Nucleus accumbens (tissue), 56 donors: ENCODE measurements around the gene PDE9A.
"Not testable (repeated sequence)": the region's sequence is repeated elsewhere in the genome, so short reads cannot be mapped to it uniquely, and the experiment has no call there.

Experiments used
- DNase-seq, 56 donors: peaks; one replicate each; lab custom pipeline; 2025; lab: John Stamatoyannopoulos, UW

PDE9A gene

DNA sequence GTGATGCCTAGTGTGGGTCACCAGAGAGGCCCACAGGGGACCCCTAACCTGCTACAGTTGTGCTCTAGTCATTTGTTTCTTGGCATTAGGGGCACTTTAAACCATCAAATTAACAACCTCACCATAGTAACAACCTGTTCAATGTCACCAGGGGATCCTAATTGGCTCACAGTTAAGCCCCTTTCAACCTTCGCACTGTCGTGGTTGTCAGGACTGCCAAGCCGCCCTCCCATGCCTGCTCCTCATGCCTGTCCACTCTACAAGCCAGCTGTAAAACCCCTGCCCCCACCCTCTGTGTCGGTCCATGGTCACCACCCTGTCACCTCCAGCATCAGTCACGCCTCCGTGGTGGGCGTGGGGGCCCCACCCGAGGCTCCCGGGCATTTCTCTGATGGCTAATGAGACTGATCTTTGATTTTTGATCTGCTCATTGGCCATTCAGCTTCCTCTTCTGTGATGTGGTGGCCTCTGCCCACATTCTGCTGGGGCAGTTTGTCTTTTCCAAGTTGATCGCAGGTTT, 129.4 kb downstream of the PDE9A start:
- no peak for DNase-seq

DNA sequence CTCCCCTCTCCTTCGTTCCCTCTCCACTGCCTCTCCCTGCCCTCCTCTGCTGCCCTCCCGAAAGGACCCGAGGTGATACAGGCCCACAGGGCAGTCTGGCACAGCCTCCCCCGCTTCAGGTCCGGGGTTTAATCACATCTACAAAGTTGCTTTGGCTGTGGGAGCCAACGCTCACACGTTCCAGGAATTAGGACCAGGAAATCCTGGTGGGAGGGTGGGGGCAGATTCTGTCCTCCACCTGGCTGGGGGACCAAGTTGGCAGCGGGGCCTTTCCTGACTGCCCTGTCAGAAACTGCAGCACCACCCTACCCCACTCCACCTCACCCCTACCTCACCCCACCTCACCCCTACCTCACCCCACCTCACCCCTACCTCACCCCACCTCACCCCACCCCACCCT, 130.9 kb downstream of the PDE9A start:
- no peak for DNase-seq

DNA sequence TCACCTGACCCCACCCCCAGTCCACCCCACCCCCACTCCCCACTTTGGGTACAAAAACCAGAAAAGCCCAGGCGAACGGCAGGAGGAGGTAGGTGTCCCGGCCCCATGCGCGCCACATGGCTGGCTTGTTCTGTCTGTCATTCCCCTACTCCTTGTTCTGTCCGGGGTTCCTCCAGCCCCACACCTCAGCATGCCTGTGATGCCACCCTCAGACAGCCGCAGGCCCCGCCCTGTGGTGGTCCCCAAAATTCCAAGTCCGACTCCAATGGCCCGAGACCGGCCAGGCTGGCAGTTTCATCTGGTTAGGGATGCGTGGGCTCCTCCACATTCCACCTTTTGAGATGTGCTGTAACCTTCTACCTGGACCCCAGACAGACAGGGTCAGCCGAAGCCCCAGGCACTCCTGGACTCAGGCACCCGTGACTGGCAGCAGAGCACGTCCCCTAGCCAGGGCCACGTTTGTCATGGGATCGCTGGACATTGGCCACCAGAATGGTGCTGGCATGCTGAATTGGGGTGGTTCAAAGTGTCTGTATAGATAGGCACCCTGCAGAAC, 131.6 kb downstream of the PDE9A start:
- no peak for DNase-seq

DNA sequence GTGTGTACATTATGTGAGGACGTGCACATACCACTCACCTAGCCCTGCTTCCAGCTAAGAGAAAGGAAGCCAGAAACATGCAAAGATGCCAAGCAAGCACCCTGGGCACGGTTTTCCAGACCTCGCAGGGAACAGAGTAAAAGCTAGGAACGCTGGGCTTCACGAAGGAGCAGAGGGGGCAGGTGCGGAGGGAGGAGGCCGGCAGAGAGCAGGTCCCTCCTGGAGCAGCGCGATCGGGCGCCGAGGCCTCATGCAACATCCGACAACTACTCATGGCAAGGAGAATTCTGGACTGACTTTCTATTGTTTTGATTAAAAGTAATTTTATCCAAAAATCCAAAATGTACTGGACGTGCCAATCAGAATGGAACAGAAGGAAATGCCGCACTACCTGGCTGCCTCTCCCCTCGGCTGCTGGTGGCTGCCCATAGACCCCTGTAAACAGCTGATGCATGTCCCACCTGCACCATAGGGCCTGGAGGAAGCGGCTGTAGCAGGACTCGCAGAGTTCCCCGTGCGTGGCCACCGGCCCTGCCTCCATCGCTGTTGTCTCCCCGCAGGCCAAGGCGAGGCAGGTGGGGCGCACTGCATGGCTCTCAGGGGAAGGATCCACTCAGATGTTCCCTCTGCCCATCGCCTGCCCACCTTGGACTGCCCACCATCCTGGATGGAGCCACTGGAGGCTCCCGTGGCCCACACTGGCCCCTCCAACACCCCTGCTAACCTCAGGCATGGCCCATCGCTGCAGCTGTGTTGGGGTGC, 132.4 kb downstream of the PDE9A start:
- no peak for DNase-seq

DNA sequence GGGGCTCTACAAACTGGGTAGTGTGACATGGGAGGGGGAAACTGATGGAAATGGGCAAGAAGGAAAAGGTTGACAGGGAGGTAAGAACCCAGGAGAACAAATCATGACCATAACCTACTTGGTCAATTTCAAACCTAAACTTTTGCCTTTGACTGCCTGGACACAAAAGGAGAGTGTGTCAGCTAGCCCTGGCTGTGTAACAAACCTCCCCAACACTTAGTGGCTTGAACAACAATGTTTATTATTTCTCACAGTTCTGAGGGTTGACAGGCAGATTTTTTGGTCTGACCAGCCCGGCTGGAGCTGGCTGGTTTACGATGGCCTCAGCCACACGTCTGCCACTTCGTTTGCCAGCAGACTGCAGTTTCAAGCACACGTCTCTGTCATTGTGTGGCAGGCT, 133.5 kb downstream of the PDE9A start:
- no peak for DNase-seq

DNA sequence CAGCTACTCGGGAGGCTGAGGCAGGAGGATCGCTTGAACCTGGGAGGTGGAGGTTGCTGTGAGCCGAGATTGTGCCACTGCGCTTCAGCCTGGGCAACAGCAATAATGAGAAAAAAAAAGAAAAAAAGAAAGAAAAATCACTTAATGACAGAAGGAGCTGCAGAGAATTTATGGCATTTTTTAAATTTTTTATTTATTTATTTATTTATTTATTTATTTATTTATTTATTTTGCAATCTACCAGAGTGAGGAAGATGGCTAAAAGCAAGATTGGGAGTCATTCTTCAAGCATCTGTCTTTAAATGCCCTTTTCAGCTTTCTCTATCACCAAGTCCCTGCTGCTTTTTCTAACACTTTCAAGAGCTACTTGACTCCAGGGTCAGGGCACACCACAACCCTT, 134.2 kb downstream of the PDE9A start:
- DNase-seq, result no peak

DNA sequence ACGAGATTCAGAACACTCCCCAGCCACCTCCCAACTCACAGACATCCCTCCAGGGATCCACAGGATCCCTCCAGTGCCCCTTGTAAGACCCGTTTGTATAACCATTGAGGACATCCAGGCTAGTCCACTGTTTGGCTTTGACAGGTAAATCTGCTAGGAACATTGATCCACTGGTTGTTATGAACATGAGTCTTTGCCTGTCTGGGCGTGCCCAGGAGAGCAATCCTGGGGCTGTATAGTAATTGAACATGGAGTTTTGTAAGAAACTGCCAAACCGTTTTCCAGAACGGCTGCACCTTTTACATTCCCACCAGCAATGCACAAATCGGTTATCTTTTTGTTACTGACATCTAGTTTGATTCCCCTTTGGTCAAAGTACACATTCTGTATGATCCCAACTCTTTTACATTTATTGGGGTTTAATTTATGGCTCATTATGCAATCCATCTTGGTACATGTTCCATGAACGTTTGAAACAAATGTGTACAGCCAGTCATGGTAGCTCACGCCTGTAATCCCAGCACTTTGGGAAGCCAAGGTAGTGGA, 137.2 kb downstream of the PDE9A start:
- no peak for DNase-seq

DNA sequence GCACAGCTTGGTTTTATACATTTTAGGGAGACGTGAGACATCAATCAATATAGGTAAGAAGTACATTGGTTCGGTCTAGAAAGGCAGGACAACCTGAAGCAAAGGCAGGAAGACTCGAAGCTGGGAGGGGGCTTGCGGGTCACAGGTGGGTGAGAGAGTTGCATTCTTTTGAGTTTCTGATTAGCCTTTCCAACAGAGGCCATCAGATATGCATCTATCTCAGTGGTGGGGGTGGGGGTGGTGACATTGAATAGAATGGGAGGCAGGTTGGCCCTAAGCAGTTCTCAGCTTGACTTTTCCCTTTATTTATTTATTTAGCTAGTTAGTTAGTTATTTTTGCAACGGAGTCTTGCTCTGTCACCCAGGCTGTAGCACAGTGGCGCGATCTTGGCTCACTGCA, 140.4 kb downstream of the PDE9A start:
- DNase-seq, result no peak

DNA sequence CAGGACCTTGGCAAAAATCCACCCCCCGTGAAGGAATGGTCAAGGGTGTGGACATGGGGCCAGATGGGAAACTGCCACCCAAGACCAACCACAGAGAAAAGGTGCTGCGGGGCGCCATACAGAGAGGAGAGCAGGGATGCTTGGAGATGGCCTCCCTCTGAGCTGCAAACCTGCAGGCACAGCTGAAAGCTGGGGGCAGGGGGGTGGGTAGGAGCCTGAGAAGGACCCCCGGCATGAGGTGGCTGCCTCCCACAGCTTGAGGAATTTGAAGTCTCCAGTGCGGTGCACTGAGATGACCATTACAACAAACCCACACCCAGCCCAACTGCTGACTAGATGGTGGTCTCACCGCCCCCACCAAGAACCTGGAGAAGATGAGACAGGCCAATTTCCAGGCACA, 141.1 kb downstream of the PDE9A start:
- no peak for DNase-seq

DNA sequence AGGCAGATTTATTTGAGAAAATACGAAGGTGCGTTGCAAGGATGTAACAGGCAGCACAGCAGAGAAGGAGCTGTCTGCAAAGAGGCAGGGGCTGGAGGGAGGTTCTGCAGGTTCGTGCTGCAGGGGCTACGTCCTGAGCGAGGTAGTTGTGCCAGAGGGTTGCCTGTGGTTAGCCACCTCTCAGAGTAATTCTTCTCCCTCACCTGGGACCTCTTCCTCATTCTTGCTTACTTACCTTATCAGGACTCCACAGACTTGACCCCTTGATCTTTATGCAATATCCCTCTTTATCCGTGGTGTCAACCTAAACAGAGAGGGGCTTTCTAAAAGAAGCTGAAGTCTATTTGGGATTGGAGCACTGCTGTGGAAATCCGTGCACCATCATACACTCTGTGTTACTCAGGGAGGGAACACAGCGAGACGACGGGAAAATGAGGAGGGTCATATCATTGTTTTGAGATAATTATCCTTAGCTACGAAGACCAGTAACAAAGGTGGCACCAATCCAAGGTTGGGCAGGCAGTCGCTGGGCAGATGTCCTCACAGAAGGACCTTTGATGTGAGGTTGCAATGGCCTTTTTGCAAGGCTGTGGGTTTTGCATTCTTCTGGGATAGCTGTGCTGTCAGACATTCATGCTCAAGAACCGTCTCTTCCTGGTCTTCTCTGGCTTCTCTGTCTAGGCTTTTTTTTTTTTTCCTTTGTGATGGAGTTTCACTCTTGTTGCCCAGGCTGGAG, 143.1 kb downstream of the PDE9A start:
- no peak for DNase-seq

DNA sequence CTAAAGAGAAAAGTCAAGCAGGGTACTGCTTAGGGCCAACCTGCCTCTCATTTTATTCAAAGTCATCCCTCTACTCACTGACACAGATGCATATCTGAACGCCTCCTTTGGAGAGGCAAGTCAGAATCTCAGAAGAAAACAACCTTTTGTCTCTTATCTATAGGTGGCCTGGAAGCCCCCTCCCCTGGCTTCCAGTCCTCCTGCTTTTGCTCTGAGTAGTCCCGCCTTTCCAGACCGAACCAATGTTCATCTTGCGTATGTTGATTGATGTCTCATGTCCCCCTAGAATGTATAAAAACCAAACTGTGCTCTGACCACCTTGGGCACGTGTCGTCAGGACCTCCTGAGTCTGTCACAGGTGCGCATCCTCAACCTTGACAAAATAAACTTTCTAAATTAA, 144.1 kb downstream of the PDE9A start:
- no peak for DNase-seq

DNA sequence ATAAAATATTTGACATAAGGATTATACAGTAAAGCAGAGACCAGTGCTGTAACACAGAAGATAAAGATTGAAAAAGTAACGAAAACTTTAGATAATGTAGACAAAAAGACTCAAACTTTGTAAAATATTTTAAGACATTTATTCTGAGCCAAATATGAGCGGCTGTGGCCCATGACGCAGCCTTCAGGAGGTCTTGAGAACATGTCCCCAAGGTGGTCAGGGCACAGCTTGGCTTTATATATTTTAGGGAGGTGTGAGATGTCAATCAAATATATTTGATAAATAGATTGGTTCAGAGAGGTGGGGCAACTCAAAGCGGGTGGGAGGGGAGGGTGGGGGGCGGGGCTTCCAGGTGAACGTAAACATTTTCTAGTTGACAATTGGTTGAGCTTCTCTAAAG, 144.7 kb downstream of the PDE9A start:
- no peak for DNase-seq

DNA sequence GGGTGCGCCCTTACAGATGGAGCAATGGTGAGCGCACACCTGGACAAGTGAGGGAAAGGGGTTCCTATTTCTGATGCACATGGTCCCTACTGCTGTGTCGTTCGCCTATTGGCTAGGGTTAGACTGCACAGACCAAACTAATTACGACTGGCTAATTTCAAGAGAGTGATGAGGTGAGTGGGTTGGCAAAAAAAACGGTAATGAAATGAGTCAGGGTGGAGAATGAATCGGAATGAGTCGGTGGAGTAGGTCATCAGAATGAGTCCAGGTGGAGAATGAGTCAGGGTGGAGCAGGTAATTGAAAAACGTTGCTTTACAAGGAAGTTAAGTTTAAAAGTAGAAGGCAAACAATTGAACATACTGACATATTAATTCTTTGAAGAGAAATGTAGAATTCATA, 146.1 kb downstream of the PDE9A start:
- DNase-seq, result no peak

DNA sequence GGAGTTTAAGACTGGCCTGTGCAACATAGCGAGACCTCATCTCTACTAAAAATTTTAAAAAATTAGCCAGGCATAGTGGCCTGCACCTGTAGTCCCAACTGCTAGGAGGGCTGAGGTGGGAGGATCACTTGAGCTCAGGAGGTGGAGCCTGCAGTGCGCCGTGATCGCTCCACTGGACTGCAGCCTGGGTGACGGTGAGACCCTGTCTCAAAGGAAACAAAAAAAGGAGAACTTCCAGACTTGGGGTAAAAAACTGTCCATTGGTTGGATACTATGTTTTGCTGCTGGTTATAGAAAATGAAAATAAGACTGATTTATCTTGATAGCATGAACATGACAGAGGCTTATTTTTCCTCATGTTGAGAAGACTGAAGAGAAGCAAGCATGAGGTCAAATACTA, 146.5 kb downstream of the PDE9A start:
- no peak for DNase-seq

DNA sequence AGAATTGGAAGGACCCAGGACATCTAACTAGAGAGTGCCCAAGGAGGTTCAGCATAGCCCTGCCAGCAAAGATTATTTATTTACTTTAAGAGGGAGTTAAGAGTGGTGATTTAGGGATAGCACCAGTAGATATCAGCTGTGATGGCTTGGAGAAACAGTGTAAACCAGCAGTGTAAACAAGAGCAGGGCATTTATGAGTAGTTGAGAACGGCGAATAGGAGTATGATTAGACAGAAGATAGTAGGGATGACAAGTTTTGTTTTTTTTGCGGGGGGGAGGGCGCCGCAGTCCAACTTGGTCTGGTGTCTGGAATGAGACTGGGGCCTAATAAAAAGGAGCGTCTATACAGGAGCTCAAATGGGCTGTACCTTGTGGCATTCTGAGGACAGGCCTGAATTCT, 148.2 kb downstream of the PDE9A start:
- not testable (repeated sequence) for DNase-seq

DNA sequence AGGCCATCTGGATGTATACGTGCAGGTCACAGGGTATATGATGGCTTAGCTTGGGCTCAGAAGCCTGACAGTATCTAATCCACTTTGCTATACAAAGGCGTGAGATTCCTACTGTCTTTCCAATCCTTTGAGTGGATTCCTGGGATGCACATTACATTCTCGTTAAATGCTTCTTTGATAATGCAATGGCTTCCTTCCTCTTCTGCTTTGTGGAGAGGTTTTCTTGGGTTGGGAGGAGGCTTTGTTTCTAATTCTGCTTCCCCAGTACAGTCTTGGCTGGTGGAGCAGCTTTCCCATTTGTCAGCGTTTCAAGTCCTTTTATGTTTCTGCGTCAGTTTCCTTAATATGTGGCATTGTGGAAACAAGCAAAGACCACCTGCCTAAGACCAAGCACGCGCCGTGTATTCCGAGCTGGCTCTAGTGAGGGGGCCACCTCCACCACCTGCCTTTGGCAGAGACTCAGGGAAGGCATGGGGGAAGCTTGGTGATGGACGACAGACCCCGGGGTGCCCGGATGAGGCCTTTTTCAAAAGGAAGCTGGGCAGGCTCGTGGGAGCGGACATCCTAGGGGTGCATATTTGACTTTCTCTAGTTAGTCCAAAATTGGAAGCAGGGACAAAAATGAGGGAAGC, 153.2 kb downstream of the PDE9A start:
- no peak for DNase-seq

DNA sequence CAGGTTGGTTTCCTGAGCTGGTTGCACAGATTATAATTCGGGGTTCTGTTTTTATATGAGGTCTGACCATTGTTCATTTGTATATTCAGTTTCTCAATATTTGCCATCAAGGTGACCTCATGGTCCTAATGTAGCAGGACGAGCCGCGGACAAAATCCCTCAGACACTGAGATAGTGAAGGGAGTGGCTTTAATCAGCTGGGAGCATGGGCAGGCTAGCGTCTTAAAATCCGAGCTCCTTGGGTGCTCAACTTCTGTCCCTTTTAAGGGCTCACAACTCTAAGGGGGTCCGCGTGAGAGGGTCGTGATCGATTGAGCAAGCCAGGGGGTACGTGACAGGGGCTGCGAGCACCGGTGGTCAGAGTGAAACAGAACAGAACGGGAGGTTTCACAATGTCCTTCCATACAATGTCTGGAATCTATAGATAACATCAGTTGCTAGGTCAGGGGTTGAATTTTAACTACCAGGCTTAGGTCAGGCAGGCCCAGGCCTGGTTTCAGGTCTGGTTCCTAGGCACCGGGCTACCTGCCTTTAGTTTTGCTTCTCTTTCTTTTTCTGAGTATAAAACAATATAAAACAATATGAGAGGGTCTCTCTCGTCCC, 154.0 kb downstream of the PDE9A start:
- DNase-seq, result not testable (repeated sequence)

DNA sequence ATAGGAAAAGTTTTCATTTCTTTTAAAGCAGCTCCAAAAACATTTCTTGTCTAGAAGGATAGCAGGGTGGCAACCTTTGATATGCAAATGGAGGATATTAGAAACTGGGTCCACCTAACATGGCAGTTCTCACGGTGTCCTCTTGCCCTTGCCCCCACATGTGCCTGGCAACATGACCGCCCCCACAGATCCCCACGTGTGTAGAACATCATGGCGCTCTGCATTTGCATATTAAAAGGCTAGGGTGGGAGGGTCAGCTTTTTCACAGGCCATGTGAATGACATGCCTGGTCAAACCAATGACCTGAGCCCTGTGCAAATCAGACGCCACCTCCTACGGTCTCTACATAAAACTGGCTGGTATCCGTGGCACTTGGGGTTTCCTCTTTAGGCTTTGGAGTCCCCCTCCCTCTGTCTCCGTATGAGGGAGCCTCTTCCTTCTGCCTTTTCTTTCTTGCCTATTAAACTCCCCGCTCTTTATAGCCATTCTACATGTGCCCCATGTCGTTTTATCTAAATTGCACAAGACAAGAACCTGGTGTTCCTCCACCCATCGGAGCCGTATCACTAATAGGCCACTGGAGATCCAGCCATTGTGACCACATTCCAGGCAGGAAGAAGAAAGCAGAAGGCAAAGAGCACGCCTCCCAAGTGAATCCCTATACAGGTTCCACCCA, 154.7 kb downstream of the PDE9A start:
- no peak for DNase-seq

DNA sequence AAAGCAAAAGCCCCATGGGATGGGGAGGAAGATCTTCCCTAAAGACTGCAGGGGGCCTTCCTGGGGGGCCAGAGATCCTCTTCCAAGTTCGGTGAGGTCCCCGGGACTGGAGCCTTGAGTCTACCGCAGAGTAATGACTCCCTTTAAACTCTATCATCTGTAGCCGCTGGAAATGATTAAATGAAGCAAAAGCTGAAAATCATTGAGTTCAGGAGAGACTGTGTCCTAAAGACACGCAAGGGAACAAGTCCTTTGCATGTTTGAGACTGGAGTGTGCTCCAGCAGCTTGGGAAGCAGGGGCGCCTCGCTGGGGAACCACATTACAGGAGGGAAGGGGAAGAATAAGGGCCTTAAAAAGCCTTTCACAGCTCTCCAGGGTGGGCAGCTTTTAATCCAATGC, 155.8 kb downstream of the PDE9A start:
- no peak for DNase-seq
